ENCODE measurements around the gene ZNF723.

The ZNF723 gene

GRCh38 chr19:22901431-22902130 lies 69.5 kb downstream of the ZNF723 start:
- TF ChIP-seq, protein P1, sequence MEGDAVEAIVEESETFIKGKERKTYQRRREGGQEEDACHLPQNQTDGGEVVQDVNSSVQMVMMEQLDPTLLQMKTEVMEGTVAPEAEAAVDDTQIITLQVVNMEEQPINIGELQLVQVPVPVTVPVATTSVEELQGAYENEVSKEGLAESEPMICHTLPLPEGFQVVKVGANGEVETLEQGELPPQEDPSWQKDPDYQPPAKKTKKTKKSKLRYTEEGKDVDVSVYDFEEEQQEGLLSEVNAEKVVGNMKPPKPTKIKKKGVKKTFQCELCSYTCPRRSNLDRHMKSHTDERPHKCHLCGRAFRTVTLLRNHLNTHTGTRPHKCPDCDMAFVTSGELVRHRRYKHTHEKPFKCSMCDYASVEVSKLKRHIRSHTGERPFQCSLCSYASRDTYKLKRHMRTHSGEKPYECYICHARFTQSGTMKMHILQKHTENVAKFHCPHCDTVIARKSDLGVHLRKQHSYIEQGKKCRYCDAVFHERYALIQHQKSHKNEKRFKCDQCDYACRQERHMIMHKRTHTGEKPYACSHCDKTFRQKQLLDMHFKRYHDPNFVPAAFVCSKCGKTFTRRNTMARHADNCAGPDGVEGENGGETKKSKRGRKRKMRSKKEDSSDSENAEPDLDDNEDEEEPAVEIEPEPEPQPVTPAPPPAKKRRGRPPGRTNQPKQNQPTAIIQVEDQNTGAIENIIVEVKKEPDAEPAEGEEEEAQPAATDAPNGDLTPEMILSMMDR (IDR thresholded peaks at IDR 0.05; ENCODE audit: insufficient read depth, low read length, poor library complexity, severe bottlenecking), result no peak
- DNase-seq (ENCODE audit: extremely low read depth, insufficient read length), result no peak
- no peaks in the 10 kb centered on the region for H3K27me3 ChIP-seq (replicated peaks; ENCODE audit: control insufficient read depth, insufficient read depth, low read length)
- no peak overlapping the region for H3K4me3 ChIP-seq (replicated peaks; ENCODE audit: low read depth, low read length)
- H3K36me3 ChIP-seq (ENCODE audit: control insufficient read depth, insufficient read depth, low read length), result no peaks in the 10 kb centered on the region
